C4-2B (cell line): ENCODE measurements around the gene RHOT1.
"Not testable (repeated sequence)": the region's sequence is repeated elsewhere in the genome, so short reads cannot be mapped to it uniquely, and the experiment has no call there.

Experiments
- H3K27ac ChIP-seq: fragments of 450-650 bp; 2 replicates; pipeline ENCODE4 v1.5.1; 2017
- ZFX ChIP-seq: fragments of 450-650 bp; IDR thresholded peaks from 2 replicates; pipeline ENCODE4 v1.6.1; 2017
- TF ChIP-seq, protein P1 (sequence below): fragments of 450-650 bp; conservative IDR thresholded peaks from 2 replicates; pipeline ENCODE4 v1.5.1; 2017; ENCODE audit warnings: mild to moderate bottlenecking

The RHOT1 gene

GRCh38 chr17:32117399-32117798 lies 24.9 kb upstream of the RHOT1 start:
- TF ChIP-seq, protein P1, sequence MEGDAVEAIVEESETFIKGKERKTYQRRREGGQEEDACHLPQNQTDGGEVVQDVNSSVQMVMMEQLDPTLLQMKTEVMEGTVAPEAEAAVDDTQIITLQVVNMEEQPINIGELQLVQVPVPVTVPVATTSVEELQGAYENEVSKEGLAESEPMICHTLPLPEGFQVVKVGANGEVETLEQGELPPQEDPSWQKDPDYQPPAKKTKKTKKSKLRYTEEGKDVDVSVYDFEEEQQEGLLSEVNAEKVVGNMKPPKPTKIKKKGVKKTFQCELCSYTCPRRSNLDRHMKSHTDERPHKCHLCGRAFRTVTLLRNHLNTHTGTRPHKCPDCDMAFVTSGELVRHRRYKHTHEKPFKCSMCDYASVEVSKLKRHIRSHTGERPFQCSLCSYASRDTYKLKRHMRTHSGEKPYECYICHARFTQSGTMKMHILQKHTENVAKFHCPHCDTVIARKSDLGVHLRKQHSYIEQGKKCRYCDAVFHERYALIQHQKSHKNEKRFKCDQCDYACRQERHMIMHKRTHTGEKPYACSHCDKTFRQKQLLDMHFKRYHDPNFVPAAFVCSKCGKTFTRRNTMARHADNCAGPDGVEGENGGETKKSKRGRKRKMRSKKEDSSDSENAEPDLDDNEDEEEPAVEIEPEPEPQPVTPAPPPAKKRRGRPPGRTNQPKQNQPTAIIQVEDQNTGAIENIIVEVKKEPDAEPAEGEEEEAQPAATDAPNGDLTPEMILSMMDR: no peak
- no peak for TF ChIP-seq ZFX
- H3K27ac ChIP-seq: no peak overlapping the region

DNA sequence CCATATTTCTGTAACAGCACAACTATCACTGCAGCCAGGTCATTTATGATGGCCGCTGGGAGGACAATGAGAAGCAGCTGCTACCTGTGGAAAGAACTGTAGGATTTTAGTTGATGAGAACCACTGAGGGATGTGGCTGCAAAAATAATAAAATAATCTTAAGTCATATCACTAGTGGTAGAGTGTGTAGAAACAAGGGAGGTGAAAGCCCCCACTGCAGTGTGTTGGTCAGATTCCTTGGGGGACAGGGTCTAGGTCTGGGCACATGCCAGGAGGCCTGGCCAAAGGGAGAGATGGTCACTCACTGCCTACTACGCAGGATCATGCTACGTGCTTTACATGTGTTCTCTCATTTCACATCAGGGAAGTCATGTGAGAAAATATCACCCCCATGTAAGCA lies 24.2 kb upstream of the RHOT1 start:
- H3K27ac ChIP-seq: not testable (repeated sequence)

GRCh38 chr17:32118835-32119234 lies 23.5 kb upstream of the RHOT1 start:
- H3K27ac ChIP-seq: no peak overlapping the region
- TF ChIP-seq ZFX: no peak
- TF ChIP-seq, protein P1: no peak

DNA sequence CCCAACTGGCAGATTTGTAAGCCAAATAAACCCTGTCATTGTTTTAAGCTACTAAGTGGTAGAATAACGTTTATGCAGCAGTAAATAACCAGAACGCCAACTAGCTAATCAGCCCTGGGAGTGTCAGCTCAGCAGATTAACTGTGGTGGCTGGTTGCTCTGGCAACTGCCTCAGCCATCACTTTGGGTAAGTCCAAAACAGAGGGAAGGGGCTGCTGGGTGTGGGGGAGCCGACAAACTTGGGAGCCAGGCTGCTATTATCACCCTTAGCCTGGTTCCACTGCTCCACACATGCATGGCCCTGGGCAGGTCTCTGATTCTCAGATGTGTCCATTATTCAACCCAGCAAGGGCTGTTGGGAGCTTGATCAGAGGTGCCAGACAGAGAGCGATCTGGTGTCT lies 22.2 kb upstream of the RHOT1 start:
- TF ChIP-seq, protein P1: no peak
- TF ChIP-seq ZFX: no peak
- H3K27ac ChIP-seq: no peak overlapping the region

DNA sequence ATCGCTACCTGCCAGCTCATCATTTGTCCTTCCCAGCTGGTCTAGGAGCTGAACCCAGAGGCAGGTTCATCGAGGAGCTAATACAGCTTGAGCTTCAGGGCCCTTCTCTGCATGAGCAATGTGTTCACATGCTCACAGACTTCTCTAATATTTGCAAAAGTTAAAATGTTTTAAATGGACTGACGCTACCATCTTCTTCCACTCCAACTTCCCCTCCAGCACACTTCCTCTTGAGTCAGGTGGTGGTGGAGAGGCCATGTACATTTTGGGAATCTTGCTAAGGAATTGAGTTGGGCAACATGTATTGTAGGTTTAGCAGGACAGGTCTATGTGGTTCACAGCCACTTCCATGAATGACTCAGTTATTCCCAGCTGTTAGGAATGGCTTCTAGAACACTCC lies 21.6 kb upstream of the RHOT1 start:
- TF ChIP-seq, protein P1: no peak
- no peak for TF ChIP-seq ZFX
- no peak overlapping the region for H3K27ac ChIP-seq

DNA sequence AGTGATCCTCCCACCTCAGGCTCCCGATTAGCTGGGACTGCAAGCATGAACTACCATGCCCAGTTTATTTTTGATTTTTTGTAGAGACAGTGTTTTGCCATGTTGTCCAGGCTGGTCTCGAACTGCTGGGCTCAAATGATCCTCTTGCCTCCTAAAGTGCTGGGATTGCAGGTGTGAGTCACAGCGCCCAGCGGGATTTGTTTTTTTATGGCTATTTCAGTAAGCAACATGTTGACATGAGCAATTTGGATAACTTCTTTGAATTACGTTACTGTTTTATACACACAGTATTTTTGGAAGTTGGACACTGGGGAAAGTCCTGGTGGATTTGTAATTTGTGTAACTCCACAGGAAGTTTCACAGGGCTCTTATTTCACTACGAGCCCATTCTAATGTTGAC lies 18.5 kb upstream of the RHOT1 start:
- H3K27ac ChIP-seq: no peak overlapping the region
- TF ChIP-seq, protein P1: no peak
- TF ChIP-seq ZFX: no peak

- no peak for TF ChIP-seq ZFX
- TF ChIP-seq, protein P1: no peak
- no peak overlapping the region for H3K27ac ChIP-seq
Measured at GRCh38 chr17:32124985-32125847, 17.1 kb upstream of the RHOT1 start.

- TF ChIP-seq, protein P1: no peak
- TF ChIP-seq ZFX: no peak
- H3K27ac ChIP-seq: no peak overlapping the region
Measured at GRCh38 chr17:32125848-32126153, 16.5 kb upstream of the RHOT1 start.
